ENCODE measurements around the gene GGCX.
A peak's percentile ranks its signal among the peaks of the same experiment; 100 is the strongest.
"Not testable (repeated sequence)": the region's sequence is repeated elsewhere in the genome, so short reads cannot be mapped to it uniquely, and the experiment has no call there.

GGCX gene

GRCh38 chr2:85605406-85606115 is 44.3 kb upstream of the GGCX start:
- H3K27ac ChIP-seq (replicated peaks): no peak overlapping the region

DNA sequence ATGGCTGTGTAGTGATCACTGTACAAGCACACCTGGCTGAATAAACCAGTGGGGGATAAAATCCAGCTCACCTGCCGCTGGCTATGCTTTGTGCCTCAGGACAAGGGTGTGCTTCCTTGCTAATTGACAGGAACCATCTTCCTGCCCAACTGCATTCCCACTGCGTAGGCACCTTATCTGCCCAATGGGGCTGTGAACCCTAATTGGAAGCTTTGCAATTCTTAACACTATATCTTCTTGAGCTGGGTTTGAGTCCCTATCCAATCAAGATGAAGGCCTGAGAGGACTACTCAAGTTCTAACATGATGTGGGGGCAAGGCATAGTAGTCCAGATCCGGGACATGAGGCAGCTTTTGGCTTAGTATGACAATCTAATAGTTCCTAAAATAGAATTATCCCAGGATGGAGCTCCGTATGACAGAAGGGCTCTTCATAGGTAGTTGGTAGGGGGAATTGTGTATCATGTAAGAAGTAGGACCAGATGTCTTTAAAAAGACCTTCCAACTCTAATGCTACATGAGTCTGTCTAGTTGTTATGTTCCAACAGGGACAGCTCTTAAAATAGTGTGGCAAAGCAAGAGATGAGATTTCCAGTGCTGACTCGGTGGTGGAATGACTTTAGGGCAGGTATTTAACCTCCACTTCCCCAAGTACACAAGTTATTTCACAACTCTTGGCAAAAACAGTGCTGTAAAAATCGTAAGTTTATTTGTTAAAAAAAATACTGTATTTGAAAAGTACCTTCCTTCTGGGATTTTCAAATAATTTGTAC is 43.5 kb upstream of the GGCX start:
- Histone ChIP-seq H3K27me3 (ENCODE audit: insufficient read depth, poor library complexity, severe bottlenecking) (no peaks in the 10 kb centered on the region), H3K4me3 (replicated peaks; ENCODE audit: insufficient read depth, low read length) (no peak overlapping the region), H3K27ac (replicated peaks) (no peak overlapping the region)
- TF ChIP-seq SPI1 (IDR thresholded peaks at IDR 0.05; ENCODE audit: borderline replicate concordance, low read depth): 0 out of 2 replicates have a peak, but pooled peaks have one; percentile 1
- no peak for TF ChIP-seq REST (IDR thresholded peaks at IDR 0.05; ENCODE audit: insufficient replicate concordance, low read depth)
- DNase-seq (ENCODE audit: low read depth in 1 of 2, low spot score in 1 of 2): no peak

More at GRCh38 chr2:85605406-85606115, 44.3 kb upstream of the GGCX start:
- Histone ChIP-seq H3K4me3 (replicated peaks; ENCODE audit: insufficient read depth, low read length) (no peak overlapping the region), H3K27me3 (ENCODE audit: insufficient read depth, poor library complexity, severe bottlenecking) (no peaks in the 10 kb centered on the region)
- no peak for TF ChIP-seq GABPA (IDR thresholded peaks at IDR 0.05; ENCODE audit: low read depth)
- TF ChIP-seq POLR2AphosphoS5 (IDR thresholded peaks at IDR 0.05; ENCODE audit: low read depth): no peak
- TF ChIP-seq REST (IDR thresholded peaks at IDR 0.05; ENCODE audit: insufficient replicate concordance, low read depth): no peak
- no peak for TF ChIP-seq SPI1 (IDR thresholded peaks at IDR 0.05; ENCODE audit: borderline replicate concordance, low read depth)
- TF ChIP-seq, protein P1, sequence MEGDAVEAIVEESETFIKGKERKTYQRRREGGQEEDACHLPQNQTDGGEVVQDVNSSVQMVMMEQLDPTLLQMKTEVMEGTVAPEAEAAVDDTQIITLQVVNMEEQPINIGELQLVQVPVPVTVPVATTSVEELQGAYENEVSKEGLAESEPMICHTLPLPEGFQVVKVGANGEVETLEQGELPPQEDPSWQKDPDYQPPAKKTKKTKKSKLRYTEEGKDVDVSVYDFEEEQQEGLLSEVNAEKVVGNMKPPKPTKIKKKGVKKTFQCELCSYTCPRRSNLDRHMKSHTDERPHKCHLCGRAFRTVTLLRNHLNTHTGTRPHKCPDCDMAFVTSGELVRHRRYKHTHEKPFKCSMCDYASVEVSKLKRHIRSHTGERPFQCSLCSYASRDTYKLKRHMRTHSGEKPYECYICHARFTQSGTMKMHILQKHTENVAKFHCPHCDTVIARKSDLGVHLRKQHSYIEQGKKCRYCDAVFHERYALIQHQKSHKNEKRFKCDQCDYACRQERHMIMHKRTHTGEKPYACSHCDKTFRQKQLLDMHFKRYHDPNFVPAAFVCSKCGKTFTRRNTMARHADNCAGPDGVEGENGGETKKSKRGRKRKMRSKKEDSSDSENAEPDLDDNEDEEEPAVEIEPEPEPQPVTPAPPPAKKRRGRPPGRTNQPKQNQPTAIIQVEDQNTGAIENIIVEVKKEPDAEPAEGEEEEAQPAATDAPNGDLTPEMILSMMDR (IDR thresholded peaks at IDR 0.05; ENCODE audit: insufficient read depth, low read length): no peak
- DNase-seq (ENCODE audit: low read depth in 1 of 2, low spot score in 1 of 2): no peak

DNA sequence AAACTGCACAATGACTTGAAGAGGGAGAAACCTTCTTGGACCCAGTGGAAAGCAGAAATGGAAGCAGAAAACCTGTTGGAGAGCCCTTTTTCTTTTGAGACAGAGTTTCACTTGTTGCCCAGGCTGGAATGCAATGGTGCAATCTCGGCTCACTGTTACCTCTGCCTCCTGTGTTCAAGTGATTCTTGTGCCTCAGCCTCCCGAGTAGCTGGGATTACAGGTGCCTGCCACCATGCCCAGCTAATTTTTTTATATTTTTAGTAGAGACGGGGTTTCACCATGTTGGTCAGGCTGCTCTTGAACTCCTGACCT is 42.8 kb upstream of the GGCX start:
- not testable (repeated sequence) for DNase-seq (ENCODE audit: low read depth in 1 of 2, low spot score in 1 of 2); H3K27ac ChIP-seq (replicated peaks); H3K4me3 ChIP-seq (replicated peaks; ENCODE audit: insufficient read depth, low read length); H3K27me3 ChIP-seq (ENCODE audit: insufficient read depth, poor library complexity, severe bottlenecking)

- peak within 1 kb of the TSS; percentile 66 for H3K4me3 ChIP-seq (replicated peaks; ENCODE audit: insufficient read depth, low read length)
- H3K27ac ChIP-seq (replicated peaks): peak within 1 kb of the TSS; percentile 49
- no peaks in the 10 kb centered on the region for H3K27me3 ChIP-seq (ENCODE audit: insufficient read depth, poor library complexity, severe bottlenecking)
- peak; percentile 74 to 87 for DNase-seq (ENCODE audit: low read depth in 1 of 2, low spot score in 1 of 2)
- peak; percentile 35; the same call in 1 of the 2 replicates for TF ChIP-seq POLR2AphosphoS5 (IDR thresholded peaks at IDR 0.05; ENCODE audit: low read depth)
- TF ChIP-seq REST (IDR thresholded peaks at IDR 0.05; ENCODE audit: insufficient replicate concordance, low read depth): no peak
Measured at GRCh38 chr2:85602476-85603234, 41.4 kb upstream of the GGCX start, which contains the start of gene TMEM150A. TSS of gene TMEM150A (minus strand) at chr2:85602698. CDS start at chr2:85601948, 750 bp downstream.

Data from HL-60 (cell line).